Endothelial cell of umbilical vein (primary cell): ENCODE measurements around the gene HMCN1.

Experiments used
- EZH2 ChIP-seq: IDR thresholded peaks from 2 replicates; pipeline ENCODE4 v1.6.1; 2012; ENCODE audit warnings: borderline replicate concordance, low read depth, mild to moderate bottlenecking, moderate library complexity, low read length, inconsistent platforms; ENCODE audit not compliant: severe bottlenecking
- MYC ChIP-seq: IDR thresholded peaks from one replicate; pipeline ENCODE4 v1.6.1; 2011; ENCODE audit warnings: mild to moderate bottlenecking, low read depth, low read length
- POLR2A ChIP-seq: IDR thresholded peaks from 2 replicates; pipeline ENCODE4 v1.6.1; 2012; ENCODE audit warnings: low read depth, mild to moderate bottlenecking, control low read depth, low read length
- POLR2AphosphoS5 ChIP-seq: IDR thresholded peaks from 2 replicates; pipeline ENCODE4 v1.6.1; 2012; ENCODE audit warnings: low read depth, mild to moderate bottlenecking, control low read depth, low read length, moderate library complexity; ENCODE audit not compliant: insufficient read depth
- TF ChIP-seq, protein P1 (sequence below), 2 donors: IDR thresholded peaks; 1 replicate in 1 of 2; 2 replicates in 1 of 2; pipeline ENCODE4 v1.5.1; 2011; ENCODE audit warnings: low read length in 2 of 2, mild to moderate bottlenecking in 2 of 2, moderate library complexity in 2 of 2, control low read depth in 1 of 2, inconsistent platforms in 1 of 2, low read depth in 1 of 2; ENCODE audit not compliant: insufficient read depth in 1 of 2; ENCODE audit errors: extremely low read depth in 1 of 2
- TF ChIP-seq, protein P2 (sequence below): IDR thresholded peaks from 2 replicates; pipeline ENCODE4 v1.6.1; 2011; ENCODE audit not compliant: insufficient read depth, insufficient read length

DNA sequence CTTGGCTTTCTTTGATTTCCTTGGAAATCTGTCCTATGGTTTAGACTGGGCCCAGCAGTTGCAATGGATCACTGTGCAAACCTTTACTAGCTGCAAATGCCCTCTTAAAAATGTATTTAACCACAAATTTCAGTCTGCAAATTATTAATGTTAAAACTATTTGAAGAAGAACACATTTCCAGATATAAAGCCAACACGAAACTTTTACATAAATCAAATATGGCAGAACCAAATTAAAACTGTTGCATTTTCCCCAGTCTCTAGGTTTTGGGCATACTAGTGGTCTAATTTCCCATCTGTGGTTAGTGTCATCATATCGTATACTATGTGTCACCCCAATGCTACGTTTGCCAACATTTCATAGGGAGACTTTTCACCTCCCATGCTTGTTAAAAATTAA lies 52.3 kb downstream of the HMCN1 start:
- TF ChIP-seq, protein P1, sequence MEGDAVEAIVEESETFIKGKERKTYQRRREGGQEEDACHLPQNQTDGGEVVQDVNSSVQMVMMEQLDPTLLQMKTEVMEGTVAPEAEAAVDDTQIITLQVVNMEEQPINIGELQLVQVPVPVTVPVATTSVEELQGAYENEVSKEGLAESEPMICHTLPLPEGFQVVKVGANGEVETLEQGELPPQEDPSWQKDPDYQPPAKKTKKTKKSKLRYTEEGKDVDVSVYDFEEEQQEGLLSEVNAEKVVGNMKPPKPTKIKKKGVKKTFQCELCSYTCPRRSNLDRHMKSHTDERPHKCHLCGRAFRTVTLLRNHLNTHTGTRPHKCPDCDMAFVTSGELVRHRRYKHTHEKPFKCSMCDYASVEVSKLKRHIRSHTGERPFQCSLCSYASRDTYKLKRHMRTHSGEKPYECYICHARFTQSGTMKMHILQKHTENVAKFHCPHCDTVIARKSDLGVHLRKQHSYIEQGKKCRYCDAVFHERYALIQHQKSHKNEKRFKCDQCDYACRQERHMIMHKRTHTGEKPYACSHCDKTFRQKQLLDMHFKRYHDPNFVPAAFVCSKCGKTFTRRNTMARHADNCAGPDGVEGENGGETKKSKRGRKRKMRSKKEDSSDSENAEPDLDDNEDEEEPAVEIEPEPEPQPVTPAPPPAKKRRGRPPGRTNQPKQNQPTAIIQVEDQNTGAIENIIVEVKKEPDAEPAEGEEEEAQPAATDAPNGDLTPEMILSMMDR (IDR thresholded peaks at IDR 0.05; ENCODE audit: extremely low read depth in 1 of 2, insufficient read depth in 1 of 2, low read depth in 1 of 2, low read length in 2 of 2): no peak
- TF ChIP-seq, protein P2, sequence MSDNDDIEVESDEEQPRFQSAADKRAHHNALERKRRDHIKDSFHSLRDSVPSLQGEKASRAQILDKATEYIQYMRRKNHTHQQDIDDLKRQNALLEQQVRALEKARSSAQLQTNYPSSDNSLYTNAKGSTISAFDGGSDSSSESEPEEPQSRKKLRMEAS: no peak
- TF ChIP-seq EZH2 (no peak), POLR2A (no peak), POLR2AphosphoS5 (no peak), MYC (no peak)
